Osteoblast (primary cell): ENCODE results near the gene SIGLEC10. TPM values are rescaled to one million over a fixed set of nuclear protein-coding genes. Genes with fewer than 3 reads are reported as not detected.
"Not testable (repeated sequence)": the region's sequence is repeated elsewhere in the genome, so short reads cannot be mapped to it uniquely, and the experiment has no call there.

Experiments
- DNase-seq: peaks from one replicate; pipeline ENCODE4 v3.0.0; 2011; ENCODE audit warnings: low spot score, mixed read lengths; ENCODE audit not compliant: insufficient read length; ENCODE audit errors: missing footprints
- H2AFZ ChIP-seq: 2 replicates; pipeline ENCODE4 v1.6.0; 2011; ENCODE audit warnings: mild to moderate bottlenecking, low read length
- H3K27ac ChIP-seq: 2 replicates; pipeline ENCODE4 v1.5.1; 2011; ENCODE audit warnings: mild to moderate bottlenecking, low read depth, low read length, moderate library complexity
- H3K27me3 ChIP-seq: 2 replicates; pipeline ENCODE4 v1.6.0; 2012; ENCODE audit warnings: mild to moderate bottlenecking, control low read depth, inconsistent platforms, low read length, moderate library complexity; ENCODE audit not compliant: insufficient read depth
- H3K36me3 ChIP-seq: 2 replicates; pipeline ENCODE4 v1.5.1; 2011; ENCODE audit warnings: mild to moderate bottlenecking, low read length, control low read depth, moderate library complexity; ENCODE audit not compliant: insufficient read depth
- H3K4me1 ChIP-seq: 2 replicates; pipeline ENCODE4 v1.5.1; 2011; ENCODE audit warnings: mild to moderate bottlenecking, low read length, control low read depth, moderate library complexity; ENCODE audit not compliant: insufficient read depth
- H3K4me2 ChIP-seq: 2 replicates; pipeline ENCODE4 v1.6.0; 2011; ENCODE audit warnings: mild to moderate bottlenecking, low read length; ENCODE audit not compliant: insufficient read depth
- H3K4me3 ChIP-seq: fragments of 200-600 bp; sonication (generic); 3 replicates; pipeline ENCODE4 v1.5.1; 2012; ENCODE audit warnings: mild to moderate bottlenecking, low read length, inconsistent platforms; ENCODE audit not compliant: insufficient read depth
- H3K79me2 ChIP-seq: 2 replicates; pipeline ENCODE4 v1.6.0; 2012; ENCODE audit warnings: mild to moderate bottlenecking, low read length, control low read depth, inconsistent platforms; ENCODE audit not compliant: insufficient read depth
- H3K9me3 ChIP-seq: 2 replicates; pipeline ENCODE4 v1.5.1; 2011; ENCODE audit warnings: low read depth, low read length, control low read depth
- H4K20me1 ChIP-seq: 2 replicates; pipeline ENCODE4 v1.6.0; 2012; ENCODE audit warnings: mild to moderate bottlenecking, low read length, control low read depth; ENCODE audit not compliant: insufficient read depth
- total RNA-seq: library from RNA; depleted of rRNA; stranded (reverse); fragments of >200 nt; gene quantifications from 2 replicates; pipeline ENCODE4 v1.2.3, GENCODE V29; 2012
- TF ChIP-seq, protein P1 (sequence below): IDR thresholded peaks from 2 replicates; pipeline ENCODE4 v1.5.1; 2011; ENCODE audit warnings: mild to moderate bottlenecking, low read depth, low read length, moderate library complexity; ENCODE audit errors: extremely low read depth

Gene SIGLEC10
- total RNA-seq, 1 donor: not detected

- TF ChIP-seq, protein P1, sequence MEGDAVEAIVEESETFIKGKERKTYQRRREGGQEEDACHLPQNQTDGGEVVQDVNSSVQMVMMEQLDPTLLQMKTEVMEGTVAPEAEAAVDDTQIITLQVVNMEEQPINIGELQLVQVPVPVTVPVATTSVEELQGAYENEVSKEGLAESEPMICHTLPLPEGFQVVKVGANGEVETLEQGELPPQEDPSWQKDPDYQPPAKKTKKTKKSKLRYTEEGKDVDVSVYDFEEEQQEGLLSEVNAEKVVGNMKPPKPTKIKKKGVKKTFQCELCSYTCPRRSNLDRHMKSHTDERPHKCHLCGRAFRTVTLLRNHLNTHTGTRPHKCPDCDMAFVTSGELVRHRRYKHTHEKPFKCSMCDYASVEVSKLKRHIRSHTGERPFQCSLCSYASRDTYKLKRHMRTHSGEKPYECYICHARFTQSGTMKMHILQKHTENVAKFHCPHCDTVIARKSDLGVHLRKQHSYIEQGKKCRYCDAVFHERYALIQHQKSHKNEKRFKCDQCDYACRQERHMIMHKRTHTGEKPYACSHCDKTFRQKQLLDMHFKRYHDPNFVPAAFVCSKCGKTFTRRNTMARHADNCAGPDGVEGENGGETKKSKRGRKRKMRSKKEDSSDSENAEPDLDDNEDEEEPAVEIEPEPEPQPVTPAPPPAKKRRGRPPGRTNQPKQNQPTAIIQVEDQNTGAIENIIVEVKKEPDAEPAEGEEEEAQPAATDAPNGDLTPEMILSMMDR: peak; percentile 60
- peak; percentile 90 for DNase-seq
- H3K36me3 ChIP-seq: no peaks in the 10 kb centered on the region
These were observed 9.8 kb downstream of the SIGLEC10 start for GRCh38 chr19:51407511-51408131.

DNA sequence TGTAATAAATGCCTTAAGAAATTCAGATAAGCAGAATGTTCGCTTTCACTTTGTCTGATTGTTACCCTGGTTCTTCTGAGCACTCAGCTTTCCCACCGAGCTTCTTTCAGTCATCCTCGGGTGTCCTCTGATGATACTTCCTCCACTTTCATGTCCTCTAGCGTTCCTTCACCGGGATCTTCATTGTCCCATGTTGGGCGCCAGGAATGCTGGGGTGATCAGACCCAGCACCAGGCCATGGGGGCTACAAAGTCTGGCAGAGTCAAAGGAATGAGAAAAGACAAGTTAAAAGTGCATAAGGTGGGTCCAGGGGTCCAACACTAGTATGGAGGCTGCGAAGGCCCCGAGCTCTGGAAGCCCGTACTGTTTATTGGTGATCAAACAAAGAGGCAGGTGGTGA is 15.3 kb downstream of the SIGLEC10 start:
- Histone ChIP-seq H3K27ac (no peak overlapping the region), H3K4me3 (no peak overlapping the region), H3K36me3 (no peaks in the 10 kb centered on the region), H2AFZ (no peak overlapping the region), H3K27me3 (no peaks in the 10 kb centered on the region), H3K4me2 (no peak overlapping the region), H3K79me2 (no peaks in the 10 kb centered on the region), H4K20me1 (no peaks in the 10 kb centered on the region), H3K4me1 (no peaks in the 10 kb centered on the region), H3K9me3 (no peaks in the 10 kb centered on the region)
- TF ChIP-seq, protein P1: no peak
- DNase-seq: no peak

More at GRCh38 chr19:51407511-51408131, 9.8 kb downstream of the SIGLEC10 start:
- Histone ChIP-seq H2AFZ (no peak overlapping the region), H3K27ac (no peak overlapping the region), H3K4me3 (no peak overlapping the region), H3K4me1 (no peaks in the 10 kb centered on the region), H3K4me2 (no peak overlapping the region), H4K20me1 (no peaks in the 10 kb centered on the region), H3K79me2 (no peaks in the 10 kb centered on the region), H3K27me3 (no peaks in the 10 kb centered on the region), H3K9me3 (no peaks in the 10 kb centered on the region)

DNA sequence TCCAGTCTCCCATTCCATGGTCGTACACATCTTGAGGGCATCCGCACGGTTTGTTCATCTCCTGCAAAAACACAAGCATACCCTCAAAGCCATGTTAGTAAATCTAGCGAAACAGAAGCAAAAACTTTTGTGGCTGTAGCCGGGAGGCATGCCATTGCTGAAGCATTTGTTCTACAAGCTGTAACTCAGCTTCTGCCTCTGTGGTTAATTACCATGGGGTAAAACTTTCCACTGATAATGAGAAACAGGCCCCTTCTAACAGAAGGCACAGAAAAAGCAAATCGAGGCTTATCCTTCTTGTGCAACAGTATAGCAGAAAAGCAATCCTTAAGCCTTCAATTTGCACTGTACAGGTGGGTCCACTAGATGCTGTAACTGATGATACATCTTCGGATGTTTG is 17.5 kb downstream of the SIGLEC10 start:
- H3K79me2 ChIP-seq, H3K36me3 ChIP-seq, H3K27ac ChIP-seq, H3K27me3 ChIP-seq, DNase-seq, H3K9me3 ChIP-seq, H3K4me2 ChIP-seq, H2AFZ ChIP-seq, H3K4me3 ChIP-seq, H3K4me1 ChIP-seq, H4K20me1 ChIP-seq: not testable (repeated sequence)

DNA sequence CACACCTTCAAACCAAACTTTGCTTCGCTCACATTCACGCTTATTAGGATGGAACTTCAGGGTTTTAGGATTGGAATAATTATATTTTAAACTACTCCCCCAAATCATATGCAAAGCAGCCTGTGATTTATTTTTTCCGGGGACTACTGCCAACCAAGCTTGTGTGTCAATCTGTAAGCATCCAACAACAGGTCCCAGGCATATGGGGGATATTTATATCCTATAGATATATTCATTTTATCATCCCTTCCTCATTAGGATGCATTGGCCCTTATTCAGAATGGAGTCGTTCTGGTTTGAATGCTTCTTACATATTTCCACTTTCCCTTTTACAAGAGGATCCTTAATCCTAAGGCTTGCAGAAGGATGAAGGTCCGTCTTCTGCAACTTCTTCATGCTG is 18.2 kb downstream of the SIGLEC10 start:
- no peaks in the 10 kb centered on the region for H3K27me3 ChIP-seq
- no peaks in the 10 kb centered on the region for H3K36me3 ChIP-seq
- no peak overlapping the region for H3K27ac ChIP-seq
- H3K4me3 ChIP-seq: no peak overlapping the region
- no peaks in the 10 kb centered on the region for H3K79me2 ChIP-seq
- TF ChIP-seq, protein P1: no peak
- H4K20me1 ChIP-seq: no peaks in the 10 kb centered on the region
- no peak overlapping the region for H2AFZ ChIP-seq
- peak; percentile 8 for DNase-seq
- peaks cover 7% of the 10 kb centered on the region for H3K4me1 ChIP-seq
- no peak overlapping the region for H3K4me2 ChIP-seq
- H3K9me3 ChIP-seq: no peaks in the 10 kb centered on the region
